BLaER1 treated with 17β-estradiol and CSF1 and Interleukin-3, amounts not matched to agents 10 nM and 100 nM (cell line): ENCODE measurements around the gene DUSP28.

ENCODE experiments used
- H3K27ac ChIP-seq, 11 experiments: shearing (Covaris generic); formaldehyde crosslinking; 2 replicates each; pipeline ENCODE4 v1.8.1; 2022
- H3K27me3 ChIP-seq, 11 experiments: shearing (Covaris generic); formaldehyde crosslinking; 2 replicates each; pipeline ENCODE4 v1.8.1; 2022
- H3K36me3 ChIP-seq, 11 experiments: shearing (Covaris generic); formaldehyde crosslinking; 2 replicates each; pipeline ENCODE4 v1.8.1; 2022
- H3K4me1 ChIP-seq, 10 experiments: shearing (Covaris generic); formaldehyde crosslinking; 2 replicates each; pipeline ENCODE4 v1.8.1; 2022
- H3K4me2 ChIP-seq, 11 experiments: shearing (Covaris generic); formaldehyde crosslinking; 2 replicates each; pipeline ENCODE4 v1.8.1; 2022
- H3K4me3 ChIP-seq, 10 experiments: shearing (Covaris generic); formaldehyde crosslinking; 2 replicates each; pipeline ENCODE4 v1.8.1; 2022
- H3K9ac ChIP-seq, 11 experiments: shearing (Covaris generic); formaldehyde crosslinking; 2 replicates each; pipeline ENCODE4 v1.8.1; 2022
- H3K9me3 ChIP-seq, 11 experiments: shearing (Covaris generic); formaldehyde crosslinking; replicated peaks in 1 of 11; 2 replicates each; pipeline ENCODE4 v1.8.1; 2022
- H4K20me1 ChIP-seq, 11 experiments: shearing (Covaris generic); formaldehyde crosslinking; 2 replicates each; pipeline ENCODE4 v1.8.1; 2022
- Cebpa-rat ChIP-seq, 11 experiments: shearing (Covaris generic); IDR thresholded peaks; 2 replicates each; pipeline ENCODE4 v1.8.1; 2022

The DUSP28 gene

GRCh38 chr2:240586198-240586918 is 26.2 kb downstream of the DUSP28 start, which contains the start of gene CAPN10:
CAPN10 (plus strand) TSS chr2:240586734; CDS start chr2:240586912, 178 bp downstream.
- peak within 1 kb of the TSS; percentile 95 to 100 (median 99) for H3K4me2 ChIP-seq

GRCh38 chr2:240586919-240587800 is 27.0 kb downstream of the DUSP28 start:
- Histone ChIP-seq H3K9me3 (peaks cover 0 to 2% (median 0%) of the 10 kb centered on the region in 11 experiments; a peak in 1 of 22 replicates), H3K4me3 (peak overlapping the region; percentile 76 to 95 (median 88)), H3K27me3 (no peaks in the 10 kb centered on the region), H3K9ac (peak overlapping the region; percentile 91 to 99 (median 96)), H3K27ac (peak overlapping the region; percentile 4 to 100 (median 96); a peak in 21 of 22 replicates), H3K4me1 (peaks cover 50 to 59% (median 55%) of the 10 kb centered on the region in 10 experiments), H3K4me2 (peak overlapping the region; percentile 93 to 100 (median 98)), H4K20me1 (peaks cover 49 to 64% (median 52%) of the 10 kb centered on the region in 11 experiments; a peak in 21 of 22 replicates), H3K36me3 (peaks cover 31 to 51% (median 40%) of the 10 kb centered on the region in 11 experiments)
- no peak for TF ChIP-seq Cebpa-rat (IDR thresholded peaks at IDR 0.05)

More at GRCh38 chr2:240586198-240586918, 26.2 kb downstream of the DUSP28 start, which contains the start of gene CAPN10:
- Histone ChIP-seq H3K4me1 (peaks cover 55 to 66% (median 60%) of the 10 kb centered on the region in 10 experiments), H3K27me3 (no peaks in the 10 kb centered on the region), H3K27ac (peak within 1 kb of the TSS; percentile 88 to 100 (median 96)), H4K20me1 (peaks cover 41 to 56% (median 44%) of the 10 kb centered on the region in 11 experiments; a peak in 21 of 22 replicates), H3K9me3 (peaks cover 0 to 10% (median 4%) of the 10 kb centered on the region in 11 experiments; a peak in 13 of 22 replicates), H3K36me3 (peaks cover 23 to 50% (median 40%) of the 10 kb centered on the region in 11 experiments), H3K4me3 (peak within 1 kb of the TSS; percentile 76 to 95 (median 88)), H3K9ac (peak within 1 kb of the TSS; percentile 91 to 99 (median 96))
- TF ChIP-seq Cebpa-rat (IDR thresholded peaks at IDR 0.05) = no peak

- H3K4me3 ChIP-seq = peak overlapping the region; percentile 76 to 95 (median 88)
- H3K9me3 ChIP-seq = no peaks in the 10 kb centered on the region; a peak in 1 of 22 replicates
- H3K4me1 ChIP-seq = peaks cover 40 to 49% (median 45%) of the 10 kb centered on the region in 10 experiments
- TF ChIP-seq Cebpa-rat (IDR thresholded peaks at IDR 0.05) = no peak
- H3K4me2 ChIP-seq = peak overlapping the region; percentile 93 to 100 (median 98)
- peak overlapping the region; percentile 91 to 99 (median 96) for H3K9ac ChIP-seq
- peaks cover 38 to 51% (median 44%) of the 10 kb centered on the region in 11 experiments for H3K36me3 ChIP-seq
- no peaks in the 10 kb centered on the region for H3K27me3 ChIP-seq
- H3K27ac ChIP-seq = peak overlapping the region in 5 of 11 experiments; percentile 14 to 100 (median 94); a peak in 5 of 22 replicates
- H4K20me1 ChIP-seq = peaks cover 57 to 74% (median 62%) of the 10 kb centered on the region in 11 experiments; a peak in 21 of 22 replicates
Observed at GRCh38 chr2:240588006-240588655, 28.0 kb downstream of the DUSP28 start.

GRCh38 chr2:240588669-240589068 is 28.5 kb downstream of the DUSP28 start:
- peaks cover 62 to 80% (median 67%) of the 10 kb centered on the region in 11 experiments; a peak in 21 of 22 replicates for H4K20me1 ChIP-seq
- no peaks in the 10 kb centered on the region; a peak in 1 of 22 replicates for H3K9me3 ChIP-seq
- H3K27ac ChIP-seq = peak overlapping the region in 3 of 11 experiments; percentile 14 to 94 (median 23); a peak in 2 of 22 replicates
- peak overlapping the region in 4 of 10 experiments; percentile 86 to 95 (median 91); a peak in 6 of 20 replicates for H3K4me3 ChIP-seq
- peaks cover 44 to 51% (median 48%) of the 10 kb centered on the region in 11 experiments for H3K36me3 ChIP-seq
- TF ChIP-seq Cebpa-rat (IDR thresholded peaks at IDR 0.05) = no peak
- H3K27me3 ChIP-seq = no peaks in the 10 kb centered on the region
- peak overlapping the region; percentile 6 to 99 (median 96); a peak in 19 of 22 replicates for H3K9ac ChIP-seq
- H3K4me1 ChIP-seq = peaks cover 35 to 44% (median 40%) of the 10 kb centered on the region in 10 experiments
- peak overlapping the region; percentile 93 to 100 (median 98) for H3K4me2 ChIP-seq

- no peak overlapping the region for H3K4me3 ChIP-seq
- H3K9me3 ChIP-seq = no peaks in the 10 kb centered on the region
- H3K36me3 ChIP-seq = peaks cover 48 to 56% (median 54%) of the 10 kb centered on the region in 11 experiments
- peaks cover 69 to 87% (median 74%) of the 10 kb centered on the region in 11 experiments; a peak in 21 of 22 replicates for H4K20me1 ChIP-seq
- H3K9ac ChIP-seq = peak overlapping the region in 8 of 11 experiments; percentile 21 to 99 (median 94); a peak in 8 of 22 replicates
- H3K4me2 ChIP-seq = peak overlapping the region in 7 of 11 experiments; percentile 93 to 100 (median 99); a peak in 7 of 22 replicates
- H3K27me3 ChIP-seq = no peaks in the 10 kb centered on the region
- H3K27ac ChIP-seq = no peak overlapping the region
- TF ChIP-seq Cebpa-rat (IDR thresholded peaks at IDR 0.05) = no peak
- H3K4me1 ChIP-seq = peaks cover 28 to 37% (median 33%) of the 10 kb centered on the region in 10 experiments
Observed at GRCh38 chr2:240589375-240589774, 29.2 kb downstream of the DUSP28 start.

GRCh38 chr2:240589850-240590525 is 29.8 kb downstream of the DUSP28 start:
- H3K9me3 ChIP-seq = no peaks in the 10 kb centered on the region
- H3K4me2 ChIP-seq = no peak overlapping the region
- no peaks in the 10 kb centered on the region for H3K27me3 ChIP-seq
- peaks cover 24 to 34% (median 29%) of the 10 kb centered on the region in 10 experiments for H3K4me1 ChIP-seq
- TF ChIP-seq Cebpa-rat (IDR thresholded peaks at IDR 0.05) = no peak
- peaks cover 76 to 90% (median 80%) of the 10 kb centered on the region in 11 experiments; a peak in 21 of 22 replicates for H4K20me1 ChIP-seq
- no peak overlapping the region for H3K4me3 ChIP-seq
- peak overlapping the region in 4 of 11 experiments; percentile 17 to 99 (median 58); a peak in 3 of 22 replicates for H3K9ac ChIP-seq
- H3K36me3 ChIP-seq = peaks cover 52 to 62% (median 59%) of the 10 kb centered on the region in 11 experiments
- no peak overlapping the region for H3K27ac ChIP-seq

- peaks cover 52 to 70% (median 65%) of the 10 kb centered on the region in 11 experiments for H3K36me3 ChIP-seq
- no peaks in the 10 kb centered on the region for H3K27me3 ChIP-seq
- no peak overlapping the region for H3K27ac ChIP-seq
- no peak overlapping the region for H3K4me2 ChIP-seq
- H4K20me1 ChIP-seq = peaks cover 83 to 90% (median 87%) of the 10 kb centered on the region in 11 experiments; a peak in 21 of 22 replicates
- H3K4me1 ChIP-seq = peaks cover 21 to 34% (median 29%) of the 10 kb centered on the region in 10 experiments
- TF ChIP-seq Cebpa-rat (IDR thresholded peaks at IDR 0.05) = no peak
- H3K4me3 ChIP-seq = no peak overlapping the region
- peak overlapping the region in 1 of 11 experiments; percentile 30; a peak in 1 of 22 replicates for H3K9ac ChIP-seq
- no peaks in the 10 kb centered on the region for H3K9me3 ChIP-seq
Observed at GRCh38 chr2:240590681-240591111, 30.5 kb downstream of the DUSP28 start.
